Retinal pigment epithelial cell (primary cell): ENCODE results near the gene SGMS1.
"Not testable (repeated sequence)": the region's sequence is repeated elsewhere in the genome, so short reads cannot be mapped to it uniquely, and the experiment has no call there.

Experiments used
- DNase-seq: peaks from one replicate; pipeline ENCODE4 v3.0.0-alpha.2; 2010; ENCODE audit warnings: low read depth
- H3K4me3 ChIP-seq: 2 replicates; pipeline ENCODE4 v1.5.1; 2011; ENCODE audit warnings: mild to moderate bottlenecking, low read length, control low read depth, moderate library complexity
- CTCF ChIP-seq: conservative IDR thresholded peaks from 2 replicates; pipeline ENCODE4 v1.5.1; 2011; ENCODE audit warnings: low read depth, low read length, control low read depth, inconsistent platforms

SGMS1 gene

GRCh38 chr10:50456719-50457118 is 167.0 kb downstream of the SGMS1 start:
- no peak for DNase-seq
- TF ChIP-seq CTCF = no peak

GRCh38 chr10:50453940-50454339 is 169.8 kb downstream of the SGMS1 start:
- H3K4me3 ChIP-seq = no peak overlapping the region
- no peak for TF ChIP-seq CTCF
- DNase-seq = no peak

More at GRCh38 chr10:50456719-50457118, 167.0 kb downstream of the SGMS1 start:
- H3K4me3 ChIP-seq = no peak overlapping the region

GRCh38 chr10:50452603-50453002 is 171.2 kb downstream of the SGMS1 start:
- no peak overlapping the region for H3K4me3 ChIP-seq
- DNase-seq = no peak
- no peak for TF ChIP-seq CTCF

GRCh38 chr10:50447691-50448090 is 176.1 kb downstream of the SGMS1 start:
- no peak for TF ChIP-seq CTCF
- no peak overlapping the region for H3K4me3 ChIP-seq
- no peak for DNase-seq

- DNase-seq, H3K4me3 ChIP-seq: not testable (repeated sequence)
Observed at GRCh38 chr10:50445777-50446176, 178.0 kb downstream of the SGMS1 start.

- DNase-seq = no peak
- TF ChIP-seq CTCF = no peak
- H3K4me3 ChIP-seq = no peak overlapping the region
Observed at GRCh38 chr10:50440489-50440888, 183.3 kb downstream of the SGMS1 start.

GRCh38 chr10:50439806-50440205 is 183.9 kb downstream of the SGMS1 start:
- no peak for TF ChIP-seq CTCF
- H3K4me3 ChIP-seq = no peak overlapping the region
- DNase-seq = no peak

- no peak for TF ChIP-seq CTCF
- no peak for DNase-seq
- H3K4me3 ChIP-seq = no peak overlapping the region
Observed at GRCh38 chr10:50439187-50439586, 184.6 kb downstream of the SGMS1 start.
